ELF-1 (cell line): ENCODE results near the gene GLB1L3.
"Not testable (repeated sequence)": the region's sequence is repeated elsewhere in the genome, so short reads cannot be mapped to it uniquely, and the experiment has no call there.

Experiments
- DNase-seq: peaks from one replicate; pipeline ENCODE4 v3.0.0-alpha.2; 2016; ENCODE audit warnings: low read depth, low spot score

Gene GLB1L3

GRCh38 chr11:134313821-134314607 lies 37.8 kb downstream of the GLB1L3 start:
- no peak for DNase-seq

GRCh38 chr11:134317103-134317502 lies 40.9 kb downstream of the GLB1L3 start:
- DNase-seq = no peak

GRCh38 chr11:134321373-134321772 lies 45.2 kb downstream of the GLB1L3 start:
- not testable (repeated sequence) for DNase-seq

GRCh38 chr11:134322553-134322952 lies 46.4 kb downstream of the GLB1L3 start:
- no peak for DNase-seq

- no peak for DNase-seq
Observed at GRCh38 chr11:134328433-134328832, 52.3 kb downstream of the GLB1L3 start.

GRCh38 chr11:134330611-134331353 lies 54.6 kb downstream of the GLB1L3 start:
- DNase-seq = no peak

- DNase-seq = peak; percentile 66
Observed at GRCh38 chr11:134331354-134332188, 55.4 kb downstream of the GLB1L3 start, which contains the start of gene GLB1L2. TSS of gene GLB1L2 (plus strand) at chr11:134331988. CDS start at chr11:134332062, 74 bp downstream.

GRCh38 chr11:134332189-134332631 lies 56.0 kb downstream of the GLB1L3 start:
- DNase-seq = no peak

- no peak for DNase-seq
Observed at GRCh38 chr11:134332782-134333181, 56.6 kb downstream of the GLB1L3 start.

GRCh38 chr11:134333312-134333711 lies 57.1 kb downstream of the GLB1L3 start:
- no peak for DNase-seq

GRCh38 chr11:134333946-134334345 lies 57.8 kb downstream of the GLB1L3 start:
- no peak for DNase-seq

- no peak for DNase-seq
Observed at GRCh38 chr11:134334796-134335571, 58.8 kb downstream of the GLB1L3 start.

- DNase-seq = no peak
Observed at GRCh38 chr11:134337051-134337450, 60.9 kb downstream of the GLB1L3 start.

- DNase-seq = no peak
Observed at GRCh38 chr11:134338068-134338467, 61.9 kb downstream of the GLB1L3 start.

- no peak for DNase-seq
Observed at GRCh38 chr11:134338654-134339053, 62.5 kb downstream of the GLB1L3 start.

- DNase-seq = no peak
Observed at GRCh38 chr11:134339756-134340155, 63.6 kb downstream of the GLB1L3 start.

GRCh38 chr11:134340354-134340964 lies 64.3 kb downstream of the GLB1L3 start:
- no peak for DNase-seq

GRCh38 chr11:134341805-134342571 lies 65.8 kb downstream of the GLB1L3 start:
- DNase-seq = no peak

GRCh38 chr11:134342572-134343340 lies 66.6 kb downstream of the GLB1L3 start:
- no peak for DNase-seq
